CD14-positive monocyte (primary cell): ENCODE data around the gene NAE1. TPM values are rescaled to one million over a fixed set of nuclear protein-coding genes. Genes with fewer than 3 reads are reported as not detected.
"Not testable (repeated sequence)": the region's sequence is repeated elsewhere in the genome, so short reads cannot be mapped to it uniquely, and the experiment has no call there.

Experiments used
- DNase-seq, 3 donors: peaks; one replicate each; pipeline ENCODE4 v3.0.0-alpha.2; 2011 to 2022
- H2AFZ ChIP-seq: 2 replicates; pipeline ENCODE4 v1.6.0; 2012; ENCODE audit warnings: mild to moderate bottlenecking, low read depth, low read length, inconsistent platforms; ENCODE audit not compliant: insufficient read depth, poor library complexity, severe bottlenecking
- H3K27ac ChIP-seq, 2 donors: 1 replicate in 1 of 2; 2 replicates in 1 of 2; pipeline ENCODE4 v1.5.1; 2012 to 2013; ENCODE audit warnings: low read length in 2 of 2, control low read depth in 1 of 2, inconsistent platforms in 1 of 2, low read depth in 1 of 2, mild to moderate bottlenecking in 1 of 2
- H3K27me3 ChIP-seq, 2 donors: one replicate each; pipeline versions ENCODE4 v1.6.0 to v1.6.1; 2011 to 2013; ENCODE audit warnings: low read length in 2 of 2; ENCODE audit not compliant: control insufficient read depth in 2 of 2, insufficient read depth in 2 of 2
- H3K36me3 ChIP-seq, 2 donors: replicated peaks in 1 of 2; 1 replicate in 1 of 2; 2 replicates in 1 of 2; pipeline versions ENCODE4 v1.5.1 to v1.6.1; 2012 to 2013; ENCODE audit warnings: low read length in 2 of 2, control low read depth in 1 of 2, inconsistent platforms in 1 of 2, mild to moderate bottlenecking in 1 of 2; ENCODE audit not compliant: insufficient read depth in 2 of 2, control insufficient read depth in 1 of 2
- H3K4me1 ChIP-seq, 2 donors: 1 replicate in 1 of 2; 2 replicates in 1 of 2; pipeline versions ENCODE4 v1.5.1 to v1.6.1; 2012 to 2013; ENCODE audit warnings: low read length in 2 of 2, control low read depth in 1 of 2, inconsistent platforms in 1 of 2, mild to moderate bottlenecking in 1 of 2, moderate library complexity in 1 of 2; ENCODE audit not compliant: insufficient read depth in 2 of 2, control insufficient read depth in 1 of 2
- H3K4me2 ChIP-seq: replicated peaks from 2 replicates; pipeline ENCODE3; 2012; ENCODE audit warnings: low read length, moderate library complexity, mild to moderate bottlenecking; ENCODE audit not compliant: poor library complexity, severe bottlenecking; ENCODE audit errors: extremely low read depth
- H3K4me3 ChIP-seq, 3 experiments: fragments of 200-600 bp in 1 of 3; sonication (generic) in 1 of 3; replicated peaks in 1 of 3; 1 replicate in 2 of 3; 2 replicates in 1 of 3; pipeline ENCODE4 v1.5.1; 2011 to 2013; ENCODE audit warnings: low read length in 3 of 3, mild to moderate bottlenecking in 3 of 3, control low read depth in 2 of 3, low read depth in 2 of 3, inconsistent platforms in 1 of 3, moderate library complexity in 1 of 3
- H3K79me2 ChIP-seq: 2 replicates; pipeline ENCODE4 v1.6.0; 2012; ENCODE audit warnings: mild to moderate bottlenecking, control low read depth, inconsistent platforms, low read length, moderate library complexity; ENCODE audit not compliant: insufficient read depth
- H3K9ac ChIP-seq: 2 replicates; pipeline ENCODE4 v1.6.0; 2017; ENCODE audit warnings: low read length, mild to moderate bottlenecking; ENCODE audit not compliant: insufficient read depth, poor library complexity, severe bottlenecking
- H3K9me3 ChIP-seq, 2 donors: replicated peaks in 1 of 2; 1 replicate in 1 of 2; 2 replicates in 1 of 2; pipeline versions ENCODE4 v1.5.1 to v1.6.1; 2012 to 2013; ENCODE audit warnings: low read length in 2 of 2, control low read depth in 1 of 2; ENCODE audit not compliant: control insufficient read depth in 1 of 2, insufficient read depth in 1 of 2
- H4K20me1 ChIP-seq: 2 replicates; pipeline ENCODE4 v1.6.0; 2012; ENCODE audit warnings: mild to moderate bottlenecking, low read length, control low read depth, moderate library complexity; ENCODE audit not compliant: insufficient read depth
- H3K27ac Mint-ChIP-seq, 7 donors: one replicate each; pipeline ENCODE4 v1.8.0; 2020; ENCODE audit warnings: mild to moderate bottlenecking in 7 of 7, mixed read lengths in 7 of 7, moderate library complexity in 6 of 7, inconsistent platforms in 2 of 7
- H3K27me3 Mint-ChIP-seq, 3 donors: one replicate each; pipeline ENCODE4 v1.8.0; 2021 to 2022; ENCODE audit warnings: low read depth in 3 of 3, mild to moderate bottlenecking in 3 of 3, mixed read lengths in 3 of 3, moderate library complexity in 3 of 3, inconsistent platforms in 1 of 3
- H3K36me3 Mint-ChIP-seq, 2 donors: one replicate each; pipeline ENCODE4 v1.8.0; 2020; ENCODE audit warnings: mixed read lengths in 2 of 2, inconsistent platforms in 1 of 2, mild to moderate bottlenecking in 1 of 2
- H3K4me1 Mint-ChIP-seq: one replicate; pipeline ENCODE4 v1.8.0; 2020; ENCODE audit warnings: mild to moderate bottlenecking, mixed read lengths
- H3K4me3 Mint-ChIP-seq, 2 donors: one replicate each; pipeline ENCODE4 v1.8.0; 2020; ENCODE audit warnings: mild to moderate bottlenecking in 2 of 2, mixed read lengths in 2 of 2, moderate library complexity in 1 of 2
- H3K9me3 Mint-ChIP-seq, 7 donors: one replicate each; pipeline ENCODE4 v1.8.0; 2020 to 2022; ENCODE audit warnings: mixed read lengths in 7 of 7, mild to moderate bottlenecking in 6 of 7, moderate library complexity in 6 of 7, inconsistent platforms in 2 of 7
- CTCF ChIP-seq: fragments of 200-600 bp; IDR thresholded peaks from one replicate; pipeline ENCODE4 v1.8.0; 2022; ENCODE audit warnings: antibody characterized with exemption, mild to moderate bottlenecking
- WGBS: methylation state at CpG from one replicate; pipeline ENCODE4 v1.1.5; 2013; ENCODE audit warnings: missing lambda C conversion rate; ENCODE audit not compliant: insufficient coverage; 5-methylcytosine and 5-hydroxymethylcytosine counted together
- intact Hi-C, 2 donors: fragments of 100-400 bp; cut with micrococcal nuclease; formaldehyde crosslinking; loops; one replicate each; pipeline versions ENCODE4 v1.15.0 to v1.15.1; 2023
- polyA plus RNA-seq, 3 donors: library from polyadenylated mRNA; depleted of rRNA in 1 of 3; unstranded in 2 of 3; stranded (reverse) in 1 of 3; fragments of 300-500 nt in 2 of 3; fragments of >200 nt in 1 of 3; fragmentation: Illumina TruSeq in 2 of 3; gene quantifications; 1 replicate in 2 of 3; 2 replicates in 1 of 3; pipeline ENCODE4 v1.2.3, GENCODE V29; 2012 to 2021

Gene NAE1
- polyA plus RNA-seq, 3 donors, result 10.8 to 18.6 (median 16.8) TPM

DNA sequence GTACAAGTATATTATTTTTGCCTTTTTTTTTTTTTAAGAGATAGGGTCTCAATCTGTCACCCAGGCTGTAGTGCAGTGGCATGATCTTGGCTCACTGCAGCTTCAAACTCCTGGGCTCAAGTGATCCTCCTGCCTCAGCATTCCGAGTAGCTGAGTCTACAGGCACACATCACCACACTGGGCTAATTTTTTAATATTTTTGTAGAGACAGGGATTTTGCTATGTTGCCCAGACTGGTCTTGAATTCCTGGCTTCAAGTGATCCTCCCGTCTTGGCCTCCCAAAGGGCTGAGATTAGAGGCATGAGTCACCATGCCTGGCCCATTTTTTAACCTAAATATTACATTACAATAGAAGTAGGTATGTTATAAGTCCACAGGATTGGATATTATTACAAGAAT lies 32.6 kb downstream of the NAE1 start:
- H3K27ac Mint-ChIP-seq, result no peak overlapping the region
- Histone ChIP-seq H3K4me2 (no peak overlapping the region), H3K9ac (no peak overlapping the region), H3K4me3 (no peak overlapping the region), H3K79me2 (no peaks in the 10 kb centered on the region), H2AFZ (no peak overlapping the region), H3K9me3 (no peaks in the 10 kb centered on the region), H3K36me3 (peaks cover 0 to 7% of the 10 kb centered on the region in 2 donors), H3K4me1 (no peaks in the 10 kb centered on the region), H3K27me3 (no peaks in the 10 kb centered on the region), H3K27ac (no peak overlapping the region), H4K20me1 (no peaks in the 10 kb centered on the region)
- H3K36me3 Mint-ChIP-seq, result peaks cover 5 to 6% of the 10 kb centered on the region in 2 donors
- WGBS, result no CpG with 5 or more reads among the region's 2 CpGs
- peaks cover 3% of the 10 kb centered on the region for H3K4me1 Mint-ChIP-seq
- TF ChIP-seq CTCF, result no peak
- DNase-seq, result no peak
- peaks cover 0 to 3% (median 0%) of the 10 kb centered on the region in 7 donors for H3K9me3 Mint-ChIP-seq
- peaks cover 0 to 2% (median 2%) of the 10 kb centered on the region in 3 donors for H3K27me3 Mint-ChIP-seq
- intact Hi-C loops, result no loop called here
- no peak overlapping the region for H3K4me3 Mint-ChIP-seq

DNA sequence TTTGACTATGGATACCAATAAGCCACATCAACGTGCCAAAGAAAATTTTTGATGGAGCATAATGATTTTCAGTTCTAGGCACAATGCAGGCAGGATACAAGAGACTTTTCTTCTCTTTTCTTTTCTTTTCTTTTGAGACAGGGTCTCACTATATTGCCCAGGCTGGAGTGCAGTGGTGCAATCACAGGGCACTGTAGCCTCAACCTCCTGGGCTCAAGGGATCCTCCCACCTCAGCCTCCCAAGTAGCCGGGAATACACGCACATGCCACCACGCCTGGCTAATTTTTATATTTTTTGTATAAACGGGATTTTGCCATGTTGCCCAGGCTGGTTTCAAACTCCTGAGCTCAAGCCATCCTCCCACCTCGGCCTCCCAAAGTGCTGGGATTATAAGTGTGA lies 36.8 kb downstream of the NAE1 start:
- H3K27me3 ChIP-seq, H3K9me3 ChIP-seq, H3K36me3 ChIP-seq, H3K27ac ChIP-seq, H3K79me2 ChIP-seq, H2AFZ ChIP-seq, H3K27ac Mint-ChIP-seq, H3K4me2 ChIP-seq, H3K4me1 ChIP-seq, DNase-seq, H4K20me1 ChIP-seq, intact Hi-C loops, H3K4me1 Mint-ChIP-seq, H3K4me3 Mint-ChIP-seq, H3K27me3 Mint-ChIP-seq, H3K4me3 ChIP-seq, H3K9me3 Mint-ChIP-seq, H3K9ac ChIP-seq, H3K36me3 Mint-ChIP-seq: not testable (repeated sequence)
- 86% methylated on average over 3 of the region's 6 CpGs for WGBS
